ENCODE data around the gene WDR88. TPM values are rescaled to one million over a fixed set of nuclear protein-coding genes. Genes with fewer than 3 reads are reported as not detected.
"Not testable (repeated sequence)": the region's sequence is repeated elsewhere in the genome, so short reads cannot be mapped to it uniquely, and the experiment has no call there.

WDR88 gene
- total RNA-seq, 1 donor from 2014 or later, result not detected

GRCh38 chr19:33216198-33216830 is 84.4 kb downstream of the WDR88 start:
- H3K36me3 ChIP-seq (ENCODE audit: control insufficient read depth in 3 of 3, insufficient read depth in 3 of 3, low read length in 3 of 3), result no peaks in the 10 kb centered on the region
- no peak overlapping the region for H3K4me3 ChIP-seq (ENCODE audit: low read length in 3 of 3)
- H3K27ac ChIP-seq (ENCODE audit: low read depth, low read length), result no peak overlapping the region
- H3K4me1 ChIP-seq (ENCODE audit: control insufficient read depth in 3 of 3, insufficient read depth in 3 of 3, low read length in 3 of 3), result no peaks in the 10 kb centered on the region
- H3K9ac ChIP-seq (ENCODE audit: low read depth in 1 of 3, low read length in 3 of 3), result no peak overlapping the region
- no peaks in the 10 kb centered on the region for H3K9me3 ChIP-seq (ENCODE audit: control insufficient read depth in 3 of 3, low read length in 3 of 3)
- peaks cover 4 to 26% (median 16%) of the 10 kb centered on the region in 3 donors for H3K27me3 ChIP-seq (ENCODE audit: control insufficient read depth in 3 of 3, insufficient read depth in 3 of 3, low read length in 3 of 3)

GRCh38 chr19:33217881-33218280 is 86.0 kb downstream of the WDR88 start:
- Histone ChIP-seq H3K27ac (ENCODE audit: low read depth, low read length) (no peak overlapping the region), H3K9me3 (ENCODE audit: control insufficient read depth in 3 of 3, low read length in 3 of 3) (no peaks in the 10 kb centered on the region), H3K27me3 (ENCODE audit: control insufficient read depth in 3 of 3, insufficient read depth in 3 of 3, low read length in 3 of 3) (peaks cover 7 to 37% (median 21%) of the 10 kb centered on the region in 3 donors), H3K4me3 (ENCODE audit: low read length in 3 of 3) (no peak overlapping the region), H3K36me3 (ENCODE audit: control insufficient read depth in 3 of 3, insufficient read depth in 3 of 3, low read length in 3 of 3) (no peaks in the 10 kb centered on the region), H3K9ac (ENCODE audit: low read depth in 1 of 3, low read length in 3 of 3) (no peak overlapping the region), H3K4me1 (ENCODE audit: control insufficient read depth in 3 of 3, insufficient read depth in 3 of 3, low read length in 3 of 3) (no peaks in the 10 kb centered on the region)

- no peaks in the 10 kb centered on the region for H3K36me3 ChIP-seq (ENCODE audit: control insufficient read depth in 3 of 3, insufficient read depth in 3 of 3, low read length in 3 of 3)
- no peak overlapping the region for H3K27ac ChIP-seq (ENCODE audit: low read depth, low read length)
- H3K4me1 ChIP-seq (ENCODE audit: control insufficient read depth in 3 of 3, insufficient read depth in 3 of 3, low read length in 3 of 3), result no peaks in the 10 kb centered on the region
- H3K4me3 ChIP-seq (ENCODE audit: low read length in 3 of 3), result no peak overlapping the region
- H3K9me3 ChIP-seq (ENCODE audit: control insufficient read depth in 3 of 3, low read length in 3 of 3), result no peaks in the 10 kb centered on the region
- peaks cover 20 to 45% (median 32%) of the 10 kb centered on the region in 3 donors for H3K27me3 ChIP-seq (ENCODE audit: control insufficient read depth in 3 of 3, insufficient read depth in 3 of 3, low read length in 3 of 3)
- no peak overlapping the region for H3K9ac ChIP-seq (ENCODE audit: low read depth in 1 of 3, low read length in 3 of 3)
These were observed 87.4 kb downstream of the WDR88 start for GRCh38 chr19:33219261-33219815.

- H3K4me3 ChIP-seq (ENCODE audit: low read length in 3 of 3), result no peak overlapping the region
- H3K4me1 ChIP-seq (ENCODE audit: control insufficient read depth in 3 of 3, insufficient read depth in 3 of 3, low read length in 3 of 3), result no peaks in the 10 kb centered on the region
- peaks cover 28 to 53% (median 40%) of the 10 kb centered on the region in 3 donors for H3K27me3 ChIP-seq (ENCODE audit: control insufficient read depth in 3 of 3, insufficient read depth in 3 of 3, low read length in 3 of 3)
- no peak overlapping the region for H3K27ac ChIP-seq (ENCODE audit: low read depth, low read length)
- no peaks in the 10 kb centered on the region for H3K9me3 ChIP-seq (ENCODE audit: control insufficient read depth in 3 of 3, low read length in 3 of 3)
- H3K36me3 ChIP-seq (ENCODE audit: control insufficient read depth in 3 of 3, insufficient read depth in 3 of 3, low read length in 3 of 3), result no peaks in the 10 kb centered on the region
- no peak overlapping the region for H3K9ac ChIP-seq (ENCODE audit: low read depth in 1 of 3, low read length in 3 of 3)
These were observed 88.2 kb downstream of the WDR88 start for GRCh38 chr19:33220115-33220514.

- peaks cover 32 to 58% (median 44%) of the 10 kb centered on the region in 3 donors for H3K27me3 ChIP-seq (ENCODE audit: control insufficient read depth in 3 of 3, insufficient read depth in 3 of 3, low read length in 3 of 3)
- no peak overlapping the region for H3K27ac ChIP-seq (ENCODE audit: low read depth, low read length)
- no peak overlapping the region for H3K9ac ChIP-seq (ENCODE audit: low read depth in 1 of 3, low read length in 3 of 3)
- H3K36me3 ChIP-seq (ENCODE audit: control insufficient read depth in 3 of 3, insufficient read depth in 3 of 3, low read length in 3 of 3), result no peaks in the 10 kb centered on the region
- H3K9me3 ChIP-seq (ENCODE audit: control insufficient read depth in 3 of 3, low read length in 3 of 3), result no peaks in the 10 kb centered on the region
- no peaks in the 10 kb centered on the region for H3K4me1 ChIP-seq (ENCODE audit: control insufficient read depth in 3 of 3, insufficient read depth in 3 of 3, low read length in 3 of 3)
- H3K4me3 ChIP-seq (ENCODE audit: low read length in 3 of 3), result no peak overlapping the region
These were observed 88.8 kb downstream of the WDR88 start for GRCh38 chr19:33220735-33221134.

- Histone ChIP-seq H3K9me3 (ENCODE audit: control insufficient read depth in 3 of 3, low read length in 3 of 3) (no peaks in the 10 kb centered on the region), H3K27ac (ENCODE audit: low read depth, low read length) (no peak overlapping the region), H3K4me3 (ENCODE audit: low read length in 3 of 3) (no peak overlapping the region), H3K27me3 (ENCODE audit: control insufficient read depth in 3 of 3, insufficient read depth in 3 of 3, low read length in 3 of 3) (peaks cover 41 to 67% (median 53%) of the 10 kb centered on the region in 3 donors), H3K4me1 (ENCODE audit: control insufficient read depth in 3 of 3, insufficient read depth in 3 of 3, low read length in 3 of 3) (peaks cover 0 to 5% (median 0%) of the 10 kb centered on the region in 3 donors), H3K36me3 (ENCODE audit: control insufficient read depth in 3 of 3, insufficient read depth in 3 of 3, low read length in 3 of 3) (no peaks in the 10 kb centered on the region), H3K9ac (ENCODE audit: low read depth in 1 of 3, low read length in 3 of 3) (no peak overlapping the region)
These were observed 89.7 kb downstream of the WDR88 start for GRCh38 chr19:33221638-33222037.

- H3K36me3 ChIP-seq (ENCODE audit: control insufficient read depth in 3 of 3, insufficient read depth in 3 of 3, low read length in 3 of 3); H3K9ac ChIP-seq (ENCODE audit: low read depth in 1 of 3, low read length in 3 of 3); H3K27ac ChIP-seq (ENCODE audit: low read depth, low read length); H3K9me3 ChIP-seq (ENCODE audit: control insufficient read depth in 3 of 3, low read length in 3 of 3); H3K4me3 ChIP-seq (ENCODE audit: low read length in 3 of 3); H3K4me1 ChIP-seq (ENCODE audit: control insufficient read depth in 3 of 3, insufficient read depth in 3 of 3, low read length in 3 of 3): not testable (repeated sequence)
- peaks cover 44 to 70% (median 57%) of the 10 kb centered on the region in 3 donors for H3K27me3 ChIP-seq (ENCODE audit: control insufficient read depth in 3 of 3, insufficient read depth in 3 of 3, low read length in 3 of 3)
These were observed 90.3 kb downstream of the WDR88 start for GRCh38 chr19:33222255-33222654.

GRCh38 chr19:33224694-33225457 is 93.0 kb downstream of the WDR88 start:
- peaks cover 50 to 59% (median 58%) of the 10 kb centered on the region in 3 donors for H3K27me3 ChIP-seq (ENCODE audit: control insufficient read depth in 3 of 3, insufficient read depth in 3 of 3, low read length in 3 of 3)
- H3K4me3 ChIP-seq (ENCODE audit: low read length in 3 of 3), result no peak overlapping the region
- H3K27ac ChIP-seq (ENCODE audit: low read depth, low read length), result no peak overlapping the region
- H3K9me3 ChIP-seq (ENCODE audit: control insufficient read depth in 3 of 3, low read length in 3 of 3), result peaks cover 2 to 19% (median 10%) of the 10 kb centered on the region in 3 donors
- H3K9ac ChIP-seq (ENCODE audit: low read depth in 1 of 3, low read length in 3 of 3), result no peak overlapping the region
- H3K4me1 ChIP-seq (ENCODE audit: control insufficient read depth in 3 of 3, insufficient read depth in 3 of 3, low read length in 3 of 3), result peaks cover 0 to 5% (median 0%) of the 10 kb centered on the region in 3 donors
- H3K36me3 ChIP-seq (ENCODE audit: control insufficient read depth in 3 of 3, insufficient read depth in 3 of 3, low read length in 3 of 3), result no peaks in the 10 kb centered on the region

Data from skeletal muscle tissue (tissue), 4 donors.